ENCODE results near the gene GDPD3.

Gene GDPD3

DNA sequence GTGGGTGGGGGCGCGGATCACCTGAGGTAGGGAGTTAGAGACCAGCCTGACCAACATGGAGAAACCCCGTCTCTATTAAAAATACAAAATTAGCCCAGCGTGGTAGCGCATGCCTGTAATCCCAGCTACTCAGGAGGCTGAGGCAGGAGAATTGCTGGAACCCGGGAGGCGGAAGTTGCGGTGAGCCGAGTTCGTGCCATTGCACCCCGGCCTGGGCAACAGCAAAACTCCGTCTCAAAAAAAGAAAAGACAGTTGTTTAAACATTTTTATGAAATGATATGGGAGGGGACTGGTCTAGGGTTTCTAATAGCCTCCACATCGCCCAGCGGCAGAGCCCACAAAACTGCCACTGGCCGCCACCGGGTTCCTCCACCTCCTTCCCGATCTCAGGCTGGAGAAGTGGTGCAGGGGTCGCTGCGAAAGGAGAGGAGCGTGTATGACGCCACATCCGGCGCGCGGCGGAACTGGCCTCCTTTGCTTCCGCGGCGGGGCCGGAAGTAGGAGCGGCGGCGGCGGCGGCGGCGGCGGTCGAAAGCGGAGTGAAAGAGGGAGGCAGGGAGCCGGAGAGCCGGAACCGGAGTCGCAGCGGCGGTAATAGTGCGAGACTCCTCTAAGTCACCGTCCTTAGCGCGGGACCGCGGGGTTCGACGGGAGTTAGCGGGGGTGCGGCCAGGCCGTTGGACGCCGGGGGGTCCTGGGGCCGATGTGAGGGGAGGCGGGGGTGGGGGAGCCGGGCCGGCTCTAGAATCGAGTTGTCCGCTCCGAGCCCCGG, 37.6 kb downstream of the GDPD3 start, which contains the start of gene PPP4C:
Gene PPP4C, plus strand, starts transcription at position 492 of the 773 bp plus-strand sequence. CDS start 384 bp downstream, outside the sequence.
- peak; percentile 95 for DNase-seq

DNA sequence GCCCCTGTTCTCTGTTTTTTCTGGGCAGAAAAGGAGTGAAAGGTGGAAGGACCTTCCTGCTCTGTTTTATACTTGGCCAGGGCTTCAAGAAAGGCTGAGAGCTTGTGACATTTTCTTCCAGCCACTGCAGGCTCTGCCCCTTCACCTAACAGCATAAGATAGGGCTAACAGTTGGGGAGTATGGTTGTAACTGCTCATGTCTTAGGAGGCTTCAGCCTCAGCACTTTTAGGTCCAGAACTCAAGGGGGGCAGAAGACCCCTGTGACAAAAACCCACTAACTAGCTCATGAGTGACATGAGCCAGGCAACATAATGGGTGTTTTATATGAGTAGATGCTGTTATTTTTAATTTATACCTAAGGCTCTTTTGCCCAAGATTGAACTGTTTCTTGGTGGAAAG, 42.8 kb downstream of the GDPD3 start:
- no peak for DNase-seq

- DNase-seq = no peak
These were observed 43.5 kb downstream of the GDPD3 start for GRCh38 chr16:30069611-30070462.

- peak; percentile 41 for DNase-seq
These were observed 44.4 kb downstream of the GDPD3 start for GRCh38 chr16:30068750-30069610.

GRCh38 chr16:30068333-30068732, 45.0 kb downstream of the GDPD3 start:
- no peak for DNase-seq

DNA sequence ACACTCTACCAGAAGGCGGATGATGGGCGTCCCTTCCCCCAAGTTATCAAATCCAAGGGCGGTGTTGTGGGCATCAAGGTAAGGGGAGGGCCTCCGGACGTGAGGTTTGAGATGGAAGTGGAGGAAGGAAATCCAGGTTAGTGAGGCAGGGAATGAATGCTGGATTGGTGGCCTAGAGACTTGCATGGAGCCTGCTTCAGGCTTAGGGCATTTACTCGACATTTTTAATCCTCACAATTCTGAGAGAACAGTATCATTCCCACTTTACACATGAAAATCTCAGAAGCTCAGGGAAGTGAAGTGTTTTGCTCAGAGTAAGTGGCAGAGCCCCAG, 45.8 kb downstream of the GDPD3 start:
- DNase-seq = no peak

GRCh38 chr16:30066761-30067583, 46.4 kb downstream of the GDPD3 start:
- DNase-seq = peak; percentile 38

DNA sequence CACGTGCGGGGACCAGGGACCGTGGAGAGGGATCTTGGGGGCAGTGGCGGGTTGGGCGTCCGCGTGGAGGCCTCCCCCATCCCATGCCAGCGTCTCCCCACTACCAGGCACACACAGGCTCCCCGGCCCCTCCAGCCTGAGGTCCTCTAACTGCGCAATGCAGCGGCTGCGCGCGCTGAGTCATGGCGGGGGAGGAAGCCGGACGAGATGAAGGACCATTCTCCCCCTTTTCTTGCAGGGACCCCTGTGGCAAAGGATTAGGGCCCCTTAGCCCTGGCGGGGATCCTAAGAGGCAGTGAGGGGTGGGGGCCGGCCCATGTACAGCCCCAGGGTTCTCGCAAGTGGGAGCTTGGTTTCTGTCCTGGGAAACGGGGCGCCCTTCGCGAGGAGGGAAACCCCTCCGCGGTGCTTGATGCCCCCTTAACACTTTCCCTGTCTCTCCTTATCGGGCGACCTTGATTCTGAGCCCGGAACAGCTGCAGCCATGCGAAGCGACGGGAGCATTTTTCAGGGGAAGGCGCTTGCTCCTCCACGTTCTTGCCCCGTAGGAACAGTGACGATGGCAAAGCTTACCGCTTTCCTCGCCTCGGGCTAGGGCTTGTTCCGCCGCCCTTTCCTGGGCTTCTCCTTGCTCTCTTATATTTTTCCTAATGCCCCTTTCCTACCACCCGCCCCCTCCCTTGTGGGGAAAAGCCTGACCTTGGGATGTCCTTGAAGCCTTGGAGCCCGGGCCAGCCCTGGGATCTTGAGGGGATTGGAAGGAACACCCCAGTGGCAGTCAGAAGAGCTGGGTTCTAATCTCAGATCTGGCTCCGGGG, 47.2 kb downstream of the GDPD3 start:
- peak; percentile 70 for DNase-seq

DNA sequence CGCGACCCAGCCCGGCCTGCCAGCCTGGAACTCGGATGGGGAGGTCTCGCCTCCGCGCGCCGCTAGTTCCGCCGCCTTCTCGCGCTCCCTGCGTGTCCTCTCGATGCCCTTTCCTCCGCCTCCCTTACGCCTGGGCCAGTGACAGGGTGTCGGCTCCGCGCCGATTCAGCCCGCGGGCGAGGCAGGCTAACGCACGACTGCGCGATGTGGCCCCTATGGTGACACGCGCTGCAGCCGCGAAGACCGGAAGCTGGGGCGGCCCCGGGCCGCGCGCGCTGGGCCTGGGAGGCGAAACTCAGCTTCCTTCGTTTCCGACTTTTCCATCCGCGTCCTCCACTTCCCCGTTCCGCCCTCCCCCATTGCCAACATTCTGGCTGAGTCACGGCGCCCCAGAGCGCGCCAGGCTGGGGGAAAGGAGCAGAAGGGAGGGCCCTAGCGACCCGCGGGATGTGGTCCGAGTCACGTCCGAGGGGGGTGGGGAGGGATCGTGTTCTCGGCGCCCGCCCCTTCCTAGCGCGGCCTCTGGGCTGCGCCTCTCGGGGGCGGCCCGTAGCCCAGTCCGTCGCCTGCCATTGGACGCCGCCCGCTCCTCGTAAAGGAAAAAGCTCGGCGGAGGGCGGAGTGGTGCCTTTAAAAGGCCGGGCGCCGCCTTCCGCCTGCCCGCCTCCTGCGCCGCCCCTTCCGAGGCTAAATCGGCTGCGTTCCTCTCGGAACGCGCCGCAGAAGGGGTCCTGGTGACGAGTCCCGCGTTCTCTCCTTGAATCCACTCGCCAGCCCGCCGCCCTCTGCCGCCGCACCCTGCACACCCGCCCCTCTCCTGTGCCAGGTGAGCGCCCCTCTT, 48.0 kb downstream of the GDPD3 start, which contains the start of gene ALDOA:
Gene ALDOA, plus strand, starts transcription at position 659 of the 841 bp plus-strand sequence. CDS start 1,138 bp downstream, outside the sequence.
- peak; percentile 100 for DNase-seq

DNA sequence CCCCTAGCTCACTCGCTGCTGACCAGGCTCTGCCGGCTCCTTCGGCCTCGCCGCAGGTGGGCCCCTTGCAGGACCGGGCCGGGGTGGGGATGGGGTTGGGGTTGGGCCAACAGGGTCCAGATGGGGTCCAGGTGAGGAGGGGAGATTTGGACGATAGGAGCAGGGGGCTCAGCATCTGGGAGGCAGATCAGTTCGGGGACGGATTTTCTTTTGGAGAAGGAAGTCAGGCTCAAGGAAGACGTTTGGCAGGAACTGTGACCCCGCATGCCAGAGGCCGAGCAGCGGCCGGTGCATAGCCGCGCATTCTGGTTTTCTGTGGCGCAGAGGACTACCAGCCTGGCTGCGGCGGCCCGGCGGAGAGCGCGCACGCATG, 48.6 kb downstream of the GDPD3 start:
- DNase-seq = no peak

- DNase-seq = peak; percentile 62
These were observed 49.2 kb downstream of the GDPD3 start for GRCh38 chr16:30063893-30064728.

DNA sequence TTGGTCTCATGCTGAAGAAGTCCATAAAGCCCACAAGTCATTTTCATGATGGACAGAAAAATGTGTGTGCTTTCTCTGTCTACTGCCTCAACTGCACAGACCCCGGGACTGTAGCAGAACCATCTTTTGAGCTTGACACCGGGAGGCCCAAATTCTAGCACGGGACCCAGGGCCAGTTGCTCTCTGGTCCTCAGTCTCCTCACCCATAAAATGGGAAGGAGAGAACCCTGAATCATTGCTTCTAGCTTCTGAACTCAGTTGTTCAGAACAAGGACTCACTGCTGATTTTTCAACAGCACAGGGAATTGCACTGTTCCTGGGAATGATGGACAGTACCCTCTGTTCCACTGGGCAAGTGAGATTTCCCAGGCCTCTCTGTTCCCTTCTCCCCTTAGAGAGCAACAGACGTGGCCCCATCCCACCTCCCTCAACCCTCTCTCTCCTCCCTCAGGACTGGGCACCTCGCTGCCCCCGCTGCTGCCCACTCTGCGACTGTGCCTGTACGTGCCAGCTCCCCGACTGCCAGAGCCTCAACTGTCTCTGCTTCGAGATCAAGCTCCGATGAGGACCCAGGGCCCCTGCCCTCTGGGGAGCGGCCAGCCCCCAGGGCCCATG, 50.0 kb downstream of the GDPD3 start:
- DNase-seq = no peak

DNA sequence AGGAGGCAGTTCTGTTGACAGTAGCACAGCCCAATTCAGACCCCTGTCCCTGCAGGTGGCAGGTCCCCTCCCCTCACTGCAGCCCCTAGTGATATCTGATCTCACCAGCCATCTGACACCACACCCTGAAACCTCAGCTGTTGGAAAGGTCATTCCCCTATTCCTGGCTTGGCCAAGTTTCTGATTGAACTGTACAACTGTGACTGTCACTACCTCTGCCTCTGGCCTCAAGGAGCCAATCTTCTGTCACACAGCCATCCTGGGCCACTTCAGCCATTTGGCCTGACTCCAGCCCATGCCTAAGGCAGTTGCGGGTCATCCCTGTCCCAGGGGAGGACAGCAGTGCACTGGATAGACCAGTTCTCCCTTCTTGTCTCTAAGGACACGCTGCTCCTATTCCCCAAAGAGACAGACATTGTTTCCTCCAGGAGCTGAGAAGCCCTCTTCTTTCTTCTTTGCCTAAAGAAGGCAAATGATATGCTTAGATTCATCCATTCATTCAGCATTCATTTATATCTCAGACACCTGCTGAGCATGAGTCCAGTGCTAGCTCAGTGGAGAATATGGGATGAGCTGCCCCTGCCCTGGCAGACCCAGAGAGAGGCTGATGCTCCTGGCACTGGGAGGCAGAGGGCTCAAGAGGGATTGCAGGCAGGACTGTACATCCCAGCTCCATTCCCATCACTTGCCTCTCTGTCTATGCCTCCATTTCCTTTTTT, 52.3 kb downstream of the GDPD3 start:
- DNase-seq = no peak

DNA sequence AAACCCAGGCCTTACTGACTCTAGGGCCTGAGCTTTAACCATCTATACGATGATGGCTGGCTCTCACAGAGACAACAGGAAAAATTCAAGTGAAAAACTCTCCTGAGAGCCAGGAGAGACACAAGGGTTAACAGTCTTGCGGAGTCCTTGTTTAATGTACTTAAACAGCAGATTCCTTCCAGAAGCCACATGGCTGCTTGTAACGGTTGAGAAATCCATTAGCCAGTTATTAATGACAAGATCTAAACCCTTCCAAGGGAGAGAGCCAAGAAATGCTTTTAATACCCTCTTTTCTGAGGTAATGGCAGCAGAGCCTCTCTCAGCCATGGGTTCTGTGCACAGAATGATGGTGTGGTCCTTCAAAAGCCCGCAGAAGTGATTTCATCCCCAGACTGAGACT, 53.0 kb downstream of the GDPD3 start:
- DNase-seq = no peak

- DNase-seq = peak; percentile 37
These were observed 58.3 kb downstream of the GDPD3 start for GRCh38 chr16:30054959-30055553.
